ELR (cell line): Measurements from ENCODE around the gene ZNF362.

Source experiments
- DNase-seq: peaks from one replicate; pipeline ENCODE4 v3.0.0-alpha.2; 2015; ENCODE audit warnings: low read depth

ZNF362 gene

DNA sequence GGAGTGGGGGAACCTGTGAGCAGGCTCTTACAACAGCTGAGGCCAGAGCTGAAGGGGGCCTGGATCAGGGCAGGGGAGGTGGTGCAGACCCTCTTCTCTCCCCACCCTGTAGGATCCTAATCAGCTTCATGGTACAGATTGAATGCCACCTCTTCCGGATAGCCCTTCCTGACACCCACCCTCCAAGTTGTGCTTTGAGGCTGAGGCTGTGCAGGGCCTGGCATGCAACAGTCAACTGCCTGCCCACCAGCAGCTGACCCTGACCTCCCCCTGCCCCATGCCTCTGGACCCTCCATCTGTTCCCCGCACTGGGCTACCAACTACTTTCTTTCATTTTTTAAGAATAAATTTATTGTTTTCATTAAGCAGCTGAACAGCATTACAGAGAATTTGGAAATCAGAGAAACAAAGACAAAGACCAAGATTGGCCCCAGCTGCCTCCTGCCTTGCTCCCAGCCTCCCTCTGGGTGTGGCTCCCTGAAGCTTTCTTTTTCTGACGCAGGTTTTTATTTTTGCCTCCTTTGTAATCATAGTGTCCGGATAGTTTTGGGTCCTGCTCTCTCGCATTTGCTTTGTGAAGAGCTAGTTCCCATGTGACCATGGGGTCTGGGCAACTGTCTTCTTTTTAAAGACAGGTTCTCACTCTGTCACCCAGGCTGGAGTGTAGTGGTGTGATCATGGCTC, 12.8 kb downstream of the ZNF362 start:
- no peak for DNase-seq

- no peak for DNase-seq
These were observed 13.3 kb downstream of the ZNF362 start for GRCh38 chr1:33269621-33270020.

DNA sequence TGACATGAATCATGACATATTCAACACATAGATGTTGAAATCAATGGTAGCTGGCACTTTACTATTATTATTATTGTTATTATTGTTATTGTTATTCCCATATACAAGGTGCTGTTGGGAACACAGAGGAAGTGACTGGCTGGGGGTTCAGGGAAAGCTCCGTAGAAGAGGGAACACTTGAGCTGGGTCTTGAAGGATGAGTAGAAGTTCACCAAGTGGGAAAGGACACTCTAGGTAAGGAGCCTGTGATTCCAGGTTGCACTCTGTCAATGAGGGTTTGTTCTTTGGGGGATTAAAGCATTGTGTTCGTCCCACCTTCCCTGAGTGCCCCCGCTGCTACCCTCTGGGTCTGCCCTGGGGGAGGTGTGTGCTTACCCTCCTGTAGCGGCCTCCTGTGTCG, 14.1 kb downstream of the ZNF362 start:
- no peak for DNase-seq

DNA sequence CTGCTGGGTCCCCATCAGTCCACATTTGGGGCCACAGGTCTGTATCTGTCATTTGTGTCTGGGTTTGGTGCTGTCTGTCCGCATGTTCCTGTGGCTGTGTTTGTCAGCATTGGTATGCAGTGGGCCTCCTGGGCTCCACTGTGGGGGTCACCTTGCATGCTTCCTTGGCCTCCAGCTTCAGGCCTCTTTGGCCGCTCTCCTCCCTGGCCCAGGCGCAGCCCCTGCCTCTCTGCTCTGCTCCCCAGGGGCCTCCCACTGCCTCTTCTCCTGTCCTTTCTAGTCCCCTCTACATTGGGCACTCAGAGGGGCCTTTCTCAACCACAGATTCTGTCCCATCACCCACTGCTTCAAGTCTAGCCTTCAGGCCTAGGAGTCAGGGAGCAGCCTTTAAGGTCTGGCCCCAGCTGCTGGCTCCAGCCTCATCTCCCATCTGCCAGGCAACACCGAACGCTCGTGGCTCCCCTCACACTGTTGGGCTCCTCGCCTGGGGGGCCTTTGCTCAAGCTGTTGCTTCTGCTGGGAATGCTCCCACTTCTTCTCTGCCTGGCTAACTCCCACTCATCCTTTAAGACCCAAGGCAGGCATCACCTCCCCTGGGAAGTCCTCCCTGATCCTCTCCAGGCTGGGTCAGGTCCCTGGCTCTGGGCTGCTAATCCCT, 14.6 kb downstream of the ZNF362 start:
- no peak for DNase-seq

DNA sequence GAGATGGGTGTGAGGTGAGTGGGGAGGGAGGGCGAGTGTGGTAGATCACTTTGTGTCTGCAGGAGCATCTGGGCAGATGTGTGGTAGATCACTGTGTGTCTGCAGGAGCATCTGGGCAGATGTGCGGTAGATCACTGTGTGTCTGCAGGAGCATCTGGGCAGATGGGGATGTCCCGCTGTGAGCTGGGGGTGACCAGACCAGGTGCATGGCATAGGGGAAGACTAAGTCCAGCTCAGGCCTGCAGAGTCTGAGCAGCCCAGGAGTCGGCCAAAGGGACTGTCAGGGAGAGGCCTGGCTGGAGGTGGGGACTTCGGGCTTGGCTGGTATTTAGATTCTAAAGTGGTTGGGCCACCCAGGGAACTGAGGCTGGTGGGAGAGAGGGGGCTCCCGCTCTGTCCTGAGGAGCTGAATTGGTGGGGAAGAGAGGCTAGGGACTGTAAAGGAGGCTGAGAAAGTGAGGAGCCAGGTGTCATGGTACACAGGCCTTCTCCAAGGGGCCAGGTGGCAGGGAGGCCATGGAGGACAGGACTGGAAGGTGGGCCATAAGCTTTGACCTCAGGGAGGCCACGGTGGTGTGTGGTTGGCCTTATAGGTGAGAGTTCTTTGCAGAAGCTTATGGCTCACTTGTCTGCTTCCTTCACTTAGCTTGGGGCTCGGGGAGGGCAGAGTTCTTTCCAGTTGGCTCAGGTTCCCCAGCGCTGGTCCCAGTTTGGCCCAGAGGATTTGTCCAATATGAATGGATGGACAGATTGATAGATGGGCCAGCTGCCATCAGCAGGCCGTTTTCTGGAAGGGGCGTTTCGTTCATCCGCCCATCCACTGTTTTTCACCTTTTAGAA, 15.6 kb downstream of the ZNF362 start:
- no peak for DNase-seq

DNA sequence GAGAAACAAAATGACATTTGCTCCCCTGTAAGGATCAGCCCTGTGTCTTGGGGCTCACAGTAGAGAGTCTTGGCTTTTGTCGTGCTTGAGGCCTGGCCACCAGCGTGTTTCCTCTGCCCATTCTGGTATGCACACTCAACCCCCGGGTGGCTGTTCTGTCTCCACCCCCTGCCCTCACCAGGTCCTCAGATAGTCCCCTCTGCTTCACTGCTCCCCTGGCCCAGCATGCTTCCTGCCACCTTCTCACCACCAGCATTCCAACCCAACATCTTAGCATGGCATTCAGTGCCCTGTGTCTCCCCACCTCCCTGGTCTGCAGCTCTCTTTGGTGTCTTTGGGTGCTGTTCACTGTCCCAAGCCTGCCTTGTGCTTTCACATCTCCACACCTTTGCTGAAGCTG, 16.2 kb downstream of the ZNF362 start:
- no peak for DNase-seq

DNA sequence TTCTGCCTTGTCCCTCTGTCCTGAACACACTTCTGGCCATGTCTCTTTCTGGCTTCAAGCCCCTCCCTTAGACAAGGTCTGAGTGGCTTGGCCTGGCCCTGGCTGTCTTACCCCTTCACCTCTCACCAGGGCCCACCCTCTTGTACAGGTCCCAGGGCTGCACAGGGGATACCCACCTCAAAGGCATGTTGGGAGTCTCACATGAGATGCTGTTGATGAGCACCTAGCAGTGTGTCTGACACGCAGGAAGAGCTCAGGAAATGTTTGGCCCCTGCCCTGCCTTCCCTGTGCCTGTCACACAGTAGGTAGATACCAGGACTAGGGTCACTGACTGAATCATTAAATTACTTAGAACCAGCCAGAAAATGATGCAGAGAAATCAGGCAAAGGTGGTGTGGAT, 16.6 kb downstream of the ZNF362 start:
- DNase-seq, result no peak

DNA sequence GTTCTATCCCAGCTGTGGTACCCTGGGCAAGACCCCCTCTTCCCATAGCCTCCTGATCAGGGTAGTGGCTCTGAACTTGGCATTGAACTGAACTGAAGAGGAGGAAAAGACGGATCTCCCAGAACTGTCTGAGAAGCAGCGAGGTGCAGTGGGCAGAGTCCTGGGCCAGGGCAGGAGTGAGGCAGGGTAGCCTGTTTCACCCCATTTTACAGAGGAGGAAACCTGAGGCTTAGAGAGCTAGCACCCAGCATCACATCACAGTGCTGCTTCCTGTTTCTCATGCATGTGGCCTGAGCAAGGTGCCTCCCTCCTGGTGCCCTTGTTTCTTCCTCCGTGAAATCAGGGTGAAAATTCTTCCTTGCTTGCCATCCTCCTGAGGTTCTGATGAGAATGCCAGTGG, 17.1 kb downstream of the ZNF362 start:
- DNase-seq, result no peak

GRCh38 chr1:33273961-33274371, 17.7 kb downstream of the ZNF362 start:
- peak; percentile 10 for DNase-seq

- DNase-seq, result no peak
These were observed 18.2 kb downstream of the ZNF362 start for GRCh38 chr1:33274446-33274845.

GRCh38 chr1:33275195-33275594, 18.9 kb downstream of the ZNF362 start:
- no peak for DNase-seq

- DNase-seq, result no peak
These were observed 19.6 kb downstream of the ZNF362 start for GRCh38 chr1:33275706-33276572.

GRCh38 chr1:33276573-33277298, 20.4 kb downstream of the ZNF362 start:
- no peak for DNase-seq

GRCh38 chr1:33277488-33278084, 21.3 kb downstream of the ZNF362 start:
- no peak for DNase-seq

- no peak for DNase-seq
These were observed 23.9 kb downstream of the ZNF362 start for GRCh38 chr1:33280091-33280661.

DNA sequence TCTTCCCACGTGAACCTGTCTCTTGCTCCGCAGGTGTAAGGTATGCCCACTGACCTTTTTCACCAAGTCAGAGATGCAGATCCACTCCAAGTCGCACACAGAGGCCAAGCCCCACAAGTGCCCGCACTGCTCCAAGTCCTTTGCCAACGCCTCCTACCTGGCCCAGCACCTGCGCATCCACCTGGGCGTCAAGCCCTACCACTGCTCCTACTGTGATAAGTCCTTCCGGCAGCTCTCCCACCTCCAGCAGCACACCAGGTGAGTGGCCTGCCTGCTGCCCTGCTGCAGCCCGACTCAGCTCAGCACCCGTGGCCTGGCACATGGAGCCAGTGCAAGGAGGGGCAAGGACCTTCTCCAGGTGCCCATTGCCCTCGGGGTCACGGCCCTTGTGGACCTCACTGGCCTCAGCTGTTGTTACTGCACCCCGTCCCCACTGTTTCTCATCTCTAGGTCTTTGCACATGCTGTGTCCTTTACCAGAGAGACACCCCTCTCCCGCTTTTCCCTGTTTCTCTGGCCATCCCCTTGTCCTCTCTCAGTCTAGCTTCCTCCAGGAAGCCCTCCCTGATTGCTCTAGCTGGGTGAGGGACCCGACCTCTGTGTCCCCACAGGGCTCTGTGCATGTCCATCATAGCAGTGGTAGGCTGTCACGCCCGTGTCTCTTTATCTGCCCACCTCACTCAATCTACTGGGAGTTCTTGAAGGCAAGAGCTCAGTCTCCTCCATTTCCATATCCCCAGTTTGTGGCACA, 25.4 kb downstream of the ZNF362 start:
- no peak for DNase-seq

- no peak for DNase-seq
These were observed 26.5 kb downstream of the ZNF362 start for GRCh38 chr1:33282791-33283190.

GRCh38 chr1:33284049-33284448, 27.8 kb downstream of the ZNF362 start:
- DNase-seq, result no peak

DNA sequence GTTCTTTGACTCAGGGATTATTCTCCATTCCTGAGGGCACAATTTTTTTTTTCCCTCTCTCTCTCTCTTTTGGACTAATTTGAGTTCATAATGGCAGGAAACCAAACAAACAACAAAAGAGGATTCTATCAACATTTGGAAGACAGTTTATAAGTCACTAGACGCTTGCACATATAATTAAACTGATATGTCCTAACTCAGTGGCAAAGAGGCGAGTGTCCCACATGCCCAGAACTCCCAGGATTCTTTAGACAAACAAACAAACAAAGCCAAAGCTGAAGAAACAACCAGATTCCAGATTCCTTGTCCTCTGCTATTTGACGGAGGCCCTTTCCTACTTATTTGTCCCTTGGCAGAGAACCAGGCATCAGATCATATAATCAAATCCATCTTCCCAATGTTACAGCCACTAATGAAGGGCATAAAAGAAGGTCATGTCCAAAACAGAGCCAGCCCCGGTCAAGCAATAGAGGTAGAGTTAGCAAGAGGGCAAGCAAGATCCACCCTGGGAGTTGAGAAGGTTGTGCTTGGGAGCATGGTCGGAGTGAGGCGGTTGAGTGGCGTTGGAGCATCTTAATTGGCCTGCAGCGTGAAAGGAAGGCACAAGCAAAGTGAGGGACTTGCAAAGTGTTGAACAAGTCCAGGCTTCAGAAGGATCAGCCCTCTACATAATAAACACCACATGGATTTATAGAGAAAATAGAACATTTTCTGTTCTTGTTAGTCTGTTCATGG, 30.3 kb downstream of the ZNF362 start:
- no peak for DNase-seq
